Glutamatergic neuron (in vitro differentiated cells): Measurements from ENCODE around the gene RNU6-8. TPM values are rescaled to one million over a fixed set of nuclear protein-coding genes. Genes with fewer than 3 reads are reported as not detected.

Source experiments
- DNase-seq: peaks from one replicate; pipeline ENCODE4 v3.0.0; 2022
- H3K27ac Mint-ChIP-seq: one replicate; pipeline ENCODE4 v1.8.0; 2020; ENCODE audit warnings: mild to moderate bottlenecking, mixed read lengths, inconsistent platforms; ENCODE audit not compliant: unreplicated experiment
- H3K27me3 Mint-ChIP-seq: one replicate; pipeline ENCODE4 v1.8.0; 2020; ENCODE audit warnings: mild to moderate bottlenecking, moderate library complexity, mixed read lengths, inconsistent platforms; ENCODE audit not compliant: unreplicated experiment
- H3K36me3 Mint-ChIP-seq: one replicate; pipeline ENCODE4 v1.8.0; 2020; ENCODE audit warnings: mild to moderate bottlenecking, mixed read lengths, inconsistent platforms; ENCODE audit not compliant: unreplicated experiment
- H3K4me1 Mint-ChIP-seq: one replicate; pipeline ENCODE4 v1.8.0; 2020; ENCODE audit warnings: mild to moderate bottlenecking, low read depth, mixed read lengths, inconsistent platforms; ENCODE audit not compliant: unreplicated experiment
- H3K4me3 Mint-ChIP-seq: one replicate; pipeline ENCODE4 v1.8.0; 2020; ENCODE audit warnings: mild to moderate bottlenecking, mixed read lengths, inconsistent platforms; ENCODE audit not compliant: unreplicated experiment
- H3K9me3 Mint-ChIP-seq: one replicate; pipeline ENCODE4 v1.8.0; 2020; ENCODE audit warnings: mild to moderate bottlenecking, moderate library complexity, mixed read lengths, inconsistent platforms; ENCODE audit not compliant: unreplicated experiment
- CTCF ChIP-seq: fragments of 200-600 bp; sonication (generic); IDR thresholded peaks from one replicate; pipeline ENCODE4 v1.5.0; 2021; ENCODE audit not compliant: partially characterized antibody, unreplicated experiment
- total RNA-seq: library from RNA; stranded (reverse); fragmentation: NEBNext Ultra II Directional; extraction: Animal tissue kit (Norgen Biotek cat#: 25700); gene quantifications from one replicate; pipeline ENCODE4 v1.2.1, GENCODE V29; 2021; ENCODE audit not compliant: unreplicated experiment

Gene RNU6-8
- total RNA-seq, 1 donor from 2014 or later = not detected

- Mint-ChIP-seq H3K27me3 (peaks cover 11% of the 10 kb centered on the region), H3K27ac (peak within 1 kb of the TSS; percentile 99), H3K36me3 (no peaks in the 10 kb centered on the region), H3K4me3 (peak within 1 kb of the TSS; percentile 98), H3K9me3 (peaks cover 20% of the 10 kb centered on the region), H3K4me1 (peaks cover 4% of the 10 kb centered on the region)
- TF ChIP-seq CTCF = no peak
- peak; percentile 31 for DNase-seq
These were observed 1.1 kb downstream of the RNU6-8 start, which contains the start of gene RNU6-7 for GRCh38 chr14:32201816-32202490. TSS of gene RNU6-7 (plus strand) at chr14:32202045.

- DNase-seq = peak; percentile 87
- H3K36me3 Mint-ChIP-seq = no peaks in the 10 kb centered on the region
- H3K27ac Mint-ChIP-seq = peak overlapping the region; percentile 99
- no peak for TF ChIP-seq CTCF
- H3K27me3 Mint-ChIP-seq = peaks cover 12% of the 10 kb centered on the region
- H3K4me3 Mint-ChIP-seq = peak overlapping the region; percentile 98
- H3K4me1 Mint-ChIP-seq = peaks cover 4% of the 10 kb centered on the region
- H3K9me3 Mint-ChIP-seq = peaks cover 20% of the 10 kb centered on the region
These were observed 1.8 kb downstream of the RNU6-8 start for GRCh38 chr14:32201193-32201815.

- H3K4me3 Mint-ChIP-seq = peak overlapping the region; percentile 98
- H3K36me3 Mint-ChIP-seq = no peaks in the 10 kb centered on the region
- no peak for DNase-seq
- TF ChIP-seq CTCF = no peak
- H3K4me1 Mint-ChIP-seq = peaks cover 4% of the 10 kb centered on the region
- H3K27ac Mint-ChIP-seq = no peak overlapping the region
- peaks cover 20% of the 10 kb centered on the region for H3K9me3 Mint-ChIP-seq
- H3K27me3 Mint-ChIP-seq = peaks cover 12% of the 10 kb centered on the region
These were observed 2.5 kb downstream of the RNU6-8 start for GRCh38 chr14:32200368-32201192.

DNA sequence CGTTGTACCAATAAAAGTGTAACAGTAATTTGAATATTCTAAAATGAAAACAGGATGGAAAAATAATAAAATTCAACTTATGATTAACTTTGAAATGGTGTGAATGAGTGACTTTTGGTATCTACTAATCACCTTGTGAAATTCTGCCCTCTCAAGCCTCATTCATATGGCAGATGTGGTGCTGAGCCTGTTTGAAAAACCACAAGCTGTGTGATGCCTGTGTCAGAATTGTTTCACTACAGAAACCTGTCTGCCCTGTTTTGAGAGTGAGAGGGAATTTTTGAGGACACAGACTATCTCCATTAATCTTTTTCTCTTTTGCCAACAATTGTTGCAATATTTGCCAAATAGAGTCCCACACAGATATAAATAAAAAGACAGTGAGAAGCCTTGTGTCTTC lies 5.2 kb downstream of the RNU6-8 start:
- Mint-ChIP-seq H3K4me1 (peaks cover 3% of the 10 kb centered on the region), H3K27me3 (peaks cover 9% of the 10 kb centered on the region), H3K27ac (no peak overlapping the region), H3K9me3 (peaks cover 11% of the 10 kb centered on the region), H3K4me3 (no peak overlapping the region), H3K36me3 (no peaks in the 10 kb centered on the region)
- DNase-seq = no peak
- no peak for TF ChIP-seq CTCF
